Measurements from ENCODE around the gene ONECUT1.

Gene ONECUT1

DNA sequence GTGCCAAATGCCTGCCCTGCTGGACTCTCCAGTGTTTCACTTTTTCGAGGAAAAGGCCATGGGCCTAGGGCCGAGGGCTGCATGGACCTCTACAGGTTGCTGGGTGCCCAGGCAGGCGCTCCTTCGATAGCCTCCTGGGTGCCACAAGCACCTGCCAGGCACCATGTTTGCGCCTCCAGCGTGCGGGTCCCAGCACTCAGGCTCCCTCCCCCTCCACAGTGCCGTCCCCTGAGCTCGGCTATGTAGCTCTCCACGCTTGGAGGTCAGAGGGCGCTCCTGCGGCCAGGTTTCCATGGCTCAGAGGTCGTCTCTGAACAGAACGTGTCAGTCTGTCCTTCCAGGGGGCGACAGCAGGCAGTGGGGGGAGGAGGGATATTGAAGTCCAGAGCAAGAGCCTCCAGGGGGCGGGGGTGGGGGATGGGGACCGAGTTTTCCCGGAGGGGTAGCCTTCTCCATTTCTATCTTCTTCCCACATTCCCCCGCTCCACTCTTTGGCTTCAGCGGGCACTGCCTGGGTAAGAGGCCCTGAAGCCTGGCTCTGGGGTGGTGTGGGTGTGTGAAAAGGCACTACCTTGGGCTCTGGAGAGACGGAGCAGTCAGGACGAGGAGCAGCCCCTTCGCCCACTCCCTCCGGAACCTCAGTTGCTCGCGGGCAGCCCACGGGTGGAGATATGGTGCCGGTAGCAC, 3.6 kb downstream of the ONECUT1 start:
- no peak overlapping the region for H3K27ac ChIP-seq
- H3K9ac ChIP-seq (ENCODE audit: insufficient read length) = no peak overlapping the region

DNA sequence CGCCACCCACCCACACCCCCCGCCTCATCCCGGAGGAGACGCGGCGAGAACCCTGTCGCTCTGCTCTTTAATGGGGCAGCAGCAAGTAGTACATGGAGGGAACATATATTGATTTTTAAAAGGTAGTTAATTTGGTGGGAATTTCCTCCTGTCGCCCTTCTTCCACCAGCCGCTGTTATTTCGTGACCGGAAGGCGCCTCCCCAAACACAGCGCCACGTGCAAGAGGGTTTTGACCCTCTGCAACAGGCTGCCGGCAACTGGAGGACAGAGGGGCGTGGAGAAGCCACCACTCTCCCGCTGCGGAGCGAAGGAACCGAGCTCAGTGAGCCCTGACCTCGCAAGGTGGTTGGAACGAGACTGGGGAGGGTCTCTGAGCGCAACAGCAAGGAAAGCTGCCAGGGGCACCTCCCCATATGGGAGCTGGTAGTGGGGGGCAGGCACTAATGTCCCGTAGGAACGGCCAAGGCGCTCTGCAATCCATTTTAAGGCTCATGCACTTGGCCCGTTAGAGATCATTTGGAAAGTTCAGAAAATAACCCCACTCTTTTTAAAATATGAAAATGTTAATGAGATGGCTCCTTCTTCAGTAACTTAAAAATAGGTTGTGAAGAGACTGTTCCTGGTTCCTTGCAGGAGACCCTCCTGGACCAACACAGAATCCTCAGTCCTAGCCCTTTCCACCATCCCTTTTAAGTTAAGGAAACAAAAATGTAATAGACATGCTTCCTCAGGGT, 4.3 kb downstream of the ONECUT1 start:
- DNase-seq (ENCODE audit: low read depth, low spot score) = no peak
- H3K4me3 ChIP-seq = no peak overlapping the region
- H3K36me3 ChIP-seq (ENCODE audit: insufficient read depth, low read length) = no peaks in the 10 kb centered on the region
- no peaks in the 10 kb centered on the region for H3K9me3 ChIP-seq (ENCODE audit: low read depth, low read length)
- no peak overlapping the region for H3K27ac ChIP-seq
- H3K9ac ChIP-seq (ENCODE audit: insufficient read length) = no peak overlapping the region
- TF ChIP-seq POLR2AphosphoS5 (IDR thresholded peaks at IDR 0.05; ENCODE audit: borderline replicate concordance, low read depth, low read length) (no peak), FOXP2 (optimal IDR thresholded peaks at IDR 0.05; ENCODE audit: control extremely low read depth, extremely low read length, insufficient read depth) (no peak), EZH2 (IDR thresholded peaks at IDR 0.05) (no peak)

More for the DNA sequence above, 3.6 kb downstream of the ONECUT1 start:
- DNase-seq (ENCODE audit: low read depth, low spot score) = no peak
- no peaks in the 10 kb centered on the region for H3K9me3 ChIP-seq (ENCODE audit: low read depth, low read length)
- TF ChIP-seq EZH2 (IDR thresholded peaks at IDR 0.05) = no peak
- no peak for TF ChIP-seq FOXP2 (optimal IDR thresholded peaks at IDR 0.05; ENCODE audit: control extremely low read depth, extremely low read length, insufficient read depth)
- TF ChIP-seq POLR2AphosphoS5 (IDR thresholded peaks at IDR 0.05; ENCODE audit: borderline replicate concordance, low read depth, low read length) = no peak
- no peaks in the 10 kb centered on the region for H3K36me3 ChIP-seq (ENCODE audit: insufficient read depth, low read length)
- no peak overlapping the region for H3K4me3 ChIP-seq

DNA sequence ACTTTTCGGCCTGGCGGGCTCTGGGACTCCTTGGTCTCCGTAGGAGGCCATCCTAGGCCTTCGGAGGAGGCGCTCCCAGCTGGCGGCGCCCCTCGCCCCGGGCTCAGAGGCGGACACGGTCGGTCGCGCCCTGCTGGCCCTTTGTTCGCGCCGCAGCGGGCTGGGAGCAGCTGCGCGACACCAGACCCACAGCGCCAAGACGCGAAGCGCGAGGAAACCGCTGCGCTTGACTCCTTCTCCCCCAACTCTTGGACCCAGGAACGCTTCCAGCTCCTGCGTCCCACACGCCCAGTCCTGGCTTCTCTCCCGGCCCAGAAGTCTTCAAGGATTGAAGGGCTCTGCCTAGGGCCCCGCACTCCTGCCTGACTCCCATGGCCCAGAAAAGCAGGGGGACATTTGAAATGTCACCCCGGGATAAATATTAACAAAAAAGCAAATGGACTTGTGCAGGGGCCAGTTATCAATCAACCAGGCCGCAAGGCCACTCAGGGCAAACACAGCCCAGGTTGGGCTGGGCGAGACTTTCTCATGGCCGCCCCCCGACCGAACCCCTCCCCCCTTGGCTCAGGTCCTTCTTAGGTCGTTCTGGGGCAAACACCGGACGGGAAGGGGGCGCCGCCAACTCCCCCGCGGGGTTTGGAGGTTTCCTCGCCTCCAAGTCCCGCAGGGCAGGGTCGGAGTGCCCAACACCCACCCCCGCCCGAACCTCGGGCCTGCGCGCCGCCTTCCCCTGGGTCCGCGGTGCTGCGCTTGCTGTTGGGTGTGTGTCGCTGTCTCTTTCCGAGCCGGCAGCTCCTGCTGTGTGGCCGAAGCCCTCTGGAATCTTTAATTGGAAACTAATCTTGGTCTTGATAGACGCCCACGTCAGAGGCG, 5.1 kb downstream of the ONECUT1 start:
- Histone ChIP-seq H3K9me3 (ENCODE audit: low read depth, low read length) (no peaks in the 10 kb centered on the region), H3K9ac (ENCODE audit: insufficient read length) (no peak overlapping the region), H3K27ac (no peak overlapping the region), H3K4me3 (no peak overlapping the region), H3K36me3 (ENCODE audit: insufficient read depth, low read length) (no peaks in the 10 kb centered on the region)
- DNase-seq (ENCODE audit: low read depth, low spot score) = no peak
- TF ChIP-seq POLR2AphosphoS5 (IDR thresholded peaks at IDR 0.05; ENCODE audit: borderline replicate concordance, low read depth, low read length) = no peak
- no peak for TF ChIP-seq FOXP2 (optimal IDR thresholded peaks at IDR 0.05; ENCODE audit: control extremely low read depth, extremely low read length, insufficient read depth)
- TF ChIP-seq EZH2 (IDR thresholded peaks at IDR 0.05) = peak; percentile 54

DNA sequence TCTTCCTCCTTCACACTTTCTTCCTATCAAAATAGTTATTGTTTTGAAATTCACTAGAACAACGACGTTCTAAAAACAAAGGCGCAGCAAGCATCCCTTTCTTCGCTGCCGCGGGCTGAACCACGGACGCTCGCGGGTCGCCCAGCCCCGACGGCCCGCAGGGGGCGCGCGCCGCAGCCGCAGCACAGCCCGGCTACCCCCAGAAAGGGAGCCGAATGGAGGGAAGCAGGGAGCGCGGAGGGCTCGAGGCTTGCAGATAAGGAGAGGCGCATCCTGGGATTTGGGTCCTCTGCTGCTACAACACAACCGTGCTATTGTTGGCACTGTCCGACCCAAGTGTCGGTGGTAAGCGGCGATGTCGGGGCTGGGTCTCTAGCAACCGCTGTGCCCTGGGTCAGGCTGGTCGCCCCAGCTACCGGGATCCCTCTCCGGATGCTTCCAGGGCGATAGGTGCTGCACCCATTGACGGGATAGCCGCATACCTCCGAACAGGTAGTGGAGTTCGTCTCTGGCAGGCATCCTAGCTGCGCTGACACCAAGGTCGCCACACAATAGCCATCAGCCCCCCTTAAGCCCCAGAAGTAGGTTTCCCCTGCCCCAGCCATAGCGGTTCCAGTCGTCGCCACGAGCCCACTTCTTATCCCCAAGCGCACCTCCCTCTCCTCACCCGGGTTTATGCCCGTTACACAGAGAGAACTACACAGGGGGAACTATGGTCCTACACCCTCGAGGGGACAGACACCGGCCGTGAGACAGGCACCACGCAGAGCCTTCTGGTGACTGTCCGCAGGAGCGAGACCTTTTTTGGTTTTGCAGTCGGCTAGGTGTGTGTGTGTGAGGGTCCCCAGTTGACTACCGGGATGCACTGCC, 6.0 kb downstream of the ONECUT1 start:
- Histone ChIP-seq H3K36me3 (ENCODE audit: insufficient read depth, low read length) (no peaks in the 10 kb centered on the region), H3K9ac (ENCODE audit: insufficient read length) (no peak overlapping the region), H3K4me3 (no peak overlapping the region), H3K9me3 (ENCODE audit: low read depth, low read length) (no peaks in the 10 kb centered on the region), H3K27ac (no peak overlapping the region)
- TF ChIP-seq EZH2 (IDR thresholded peaks at IDR 0.05) = no peak
- no peak for TF ChIP-seq FOXP2 (optimal IDR thresholded peaks at IDR 0.05; ENCODE audit: control extremely low read depth, extremely low read length, insufficient read depth)
- no peak for TF ChIP-seq POLR2AphosphoS5 (IDR thresholded peaks at IDR 0.05; ENCODE audit: borderline replicate concordance, low read depth, low read length)
- DNase-seq (ENCODE audit: low read depth, low spot score) = no peak

DNA sequence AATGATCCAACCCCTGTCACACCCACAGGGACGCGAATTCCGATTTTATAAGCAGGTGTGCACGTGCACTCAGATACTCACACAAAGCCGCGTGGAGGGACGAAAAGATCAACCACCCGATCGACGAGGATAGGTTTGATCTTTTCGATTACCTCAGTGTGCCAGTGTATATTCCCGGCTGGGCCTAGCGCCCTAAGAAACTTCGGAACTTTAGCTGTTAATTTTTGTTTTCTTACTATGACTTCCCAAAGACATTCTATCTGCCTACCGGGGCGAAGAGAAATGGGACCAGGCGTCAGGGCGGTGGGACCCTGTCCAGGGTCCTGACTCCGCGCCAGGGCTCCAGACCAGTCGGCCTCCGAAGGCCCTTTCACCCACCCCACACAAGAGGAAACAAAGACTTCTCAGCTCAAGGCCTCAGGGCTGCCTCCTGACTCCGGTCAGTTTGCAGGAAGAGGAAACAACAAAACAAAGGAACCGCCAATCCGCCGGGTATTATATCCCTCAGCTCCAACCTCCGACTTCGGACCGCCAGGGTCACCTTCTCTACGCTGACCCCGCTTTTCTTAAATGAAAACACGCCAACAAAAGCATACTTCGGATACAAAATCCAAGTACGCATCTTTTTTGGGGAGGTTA, 6.8 kb downstream of the ONECUT1 start:
- Histone ChIP-seq H3K27ac (no peak overlapping the region), H3K4me3 (no peak overlapping the region), H3K9me3 (ENCODE audit: low read depth, low read length) (no peaks in the 10 kb centered on the region), H3K9ac (ENCODE audit: insufficient read length) (no peak overlapping the region), H3K36me3 (ENCODE audit: insufficient read depth, low read length) (no peaks in the 10 kb centered on the region)
- TF ChIP-seq EZH2 (IDR thresholded peaks at IDR 0.05) (no peak), FOXP2 (optimal IDR thresholded peaks at IDR 0.05; ENCODE audit: control extremely low read depth, extremely low read length, insufficient read depth) (no peak), POLR2AphosphoS5 (IDR thresholded peaks at IDR 0.05; ENCODE audit: borderline replicate concordance, low read depth, low read length) (no peak)
- DNase-seq (ENCODE audit: low read depth, low spot score) = no peak

DNA sequence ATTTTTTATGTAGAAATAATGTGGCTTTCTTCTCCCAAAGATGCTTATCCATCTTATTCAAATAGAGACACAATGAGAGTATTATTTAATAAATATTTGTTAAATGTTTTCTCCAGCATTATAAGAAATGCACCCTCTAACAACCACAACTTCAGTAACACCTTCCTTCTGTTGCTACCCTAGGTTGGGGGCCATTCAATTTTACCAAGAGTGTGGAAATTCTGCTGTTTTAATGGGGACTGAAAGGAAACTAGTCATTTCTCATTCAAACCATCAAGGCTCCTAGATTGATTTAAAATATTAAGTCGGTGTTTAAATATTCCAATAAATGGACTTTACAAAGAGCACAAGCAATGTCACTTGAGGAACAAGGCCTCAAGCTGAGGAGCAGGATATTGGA, 7.6 kb downstream of the ONECUT1 start:
- H3K9me3 ChIP-seq (ENCODE audit: low read depth, low read length) = no peaks in the 10 kb centered on the region
- DNase-seq (ENCODE audit: low read depth, low spot score) = no peak
- TF ChIP-seq FOXP2 (optimal IDR thresholded peaks at IDR 0.05; ENCODE audit: control extremely low read depth, extremely low read length, insufficient read depth) = no peak
- no peak for TF ChIP-seq EZH2 (IDR thresholded peaks at IDR 0.05)
- TF ChIP-seq POLR2AphosphoS5 (IDR thresholded peaks at IDR 0.05; ENCODE audit: borderline replicate concordance, low read depth, low read length) = no peak
- no peak overlapping the region for H3K4me3 ChIP-seq
- H3K27ac ChIP-seq = no peak overlapping the region
- H3K36me3 ChIP-seq (ENCODE audit: insufficient read depth, low read length) = no peaks in the 10 kb centered on the region
- H3K9ac ChIP-seq (ENCODE audit: insufficient read length) = no peak overlapping the region

Data from SK-N-MC (cell line).